ELF-1 (cell line): Measurements from ENCODE around the gene RIIAD1.

ENCODE experiments used
- DNase-seq: peaks from one replicate; pipeline ENCODE4 v3.0.0-alpha.2; 2016; ENCODE audit warnings: low read depth, low spot score

The RIIAD1 gene

DNA sequence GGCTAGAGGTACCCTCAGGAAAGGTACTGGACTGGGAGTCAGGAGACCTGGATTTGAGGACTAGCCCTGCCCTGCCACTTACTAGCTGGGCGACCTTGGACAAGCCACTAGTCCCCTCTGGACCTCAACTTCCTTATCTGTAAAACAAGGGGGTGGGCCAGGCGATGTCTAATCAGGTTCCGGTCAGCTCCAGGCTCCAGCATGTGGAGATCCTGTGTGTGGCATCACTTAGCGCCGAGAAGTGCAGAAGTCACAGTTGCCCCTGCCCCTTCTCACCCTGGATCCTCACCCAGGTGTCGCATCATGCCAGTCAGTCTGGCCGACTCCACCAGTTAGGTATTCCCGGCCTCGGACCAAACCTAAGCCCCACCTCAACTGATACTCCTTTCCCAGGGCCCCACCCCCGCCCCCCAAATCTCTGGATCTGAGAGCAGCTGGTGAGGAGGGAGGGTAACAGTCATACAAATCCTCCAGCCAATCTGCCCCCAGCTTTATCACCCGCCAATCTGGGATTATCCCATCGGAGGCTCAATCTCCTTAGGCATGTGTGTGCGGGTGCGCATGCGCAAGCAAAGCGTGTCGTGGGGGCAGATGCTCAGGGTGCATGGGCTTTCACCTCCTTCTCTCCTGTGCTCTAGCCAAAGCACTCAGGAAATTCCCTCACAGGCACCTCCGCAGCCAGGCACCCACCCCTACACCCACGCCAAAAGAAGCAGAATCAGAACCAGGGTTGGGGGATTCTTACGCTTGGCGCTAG is 10.1 kb upstream of the RIIAD1 start:
- DNase-seq, result no peak

DNA sequence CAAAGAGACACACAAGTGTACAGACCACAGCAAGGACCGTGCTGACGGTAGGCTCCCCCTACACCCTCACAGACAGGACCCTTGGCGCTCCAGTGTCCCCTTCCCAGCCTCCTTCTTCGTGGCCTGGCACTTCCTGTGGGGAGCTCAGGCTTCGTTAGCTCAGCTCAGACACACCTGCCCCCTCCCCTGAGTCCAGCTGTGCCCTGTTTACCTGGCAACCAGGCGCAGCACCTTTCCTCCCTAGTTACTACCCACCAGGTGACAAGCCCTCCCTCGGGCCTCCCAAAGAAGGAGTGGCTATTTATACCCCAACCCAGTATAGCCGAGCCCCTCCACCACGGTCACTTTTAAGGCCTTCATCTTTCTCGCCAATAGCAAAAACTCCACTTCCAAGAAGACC is 9.4 kb upstream of the RIIAD1 start:
- DNase-seq, result no peak

- no peak for DNase-seq
Observed at GRCh38 chr1:151713044-151713443, 8.3 kb upstream of the RIIAD1 start.

DNA sequence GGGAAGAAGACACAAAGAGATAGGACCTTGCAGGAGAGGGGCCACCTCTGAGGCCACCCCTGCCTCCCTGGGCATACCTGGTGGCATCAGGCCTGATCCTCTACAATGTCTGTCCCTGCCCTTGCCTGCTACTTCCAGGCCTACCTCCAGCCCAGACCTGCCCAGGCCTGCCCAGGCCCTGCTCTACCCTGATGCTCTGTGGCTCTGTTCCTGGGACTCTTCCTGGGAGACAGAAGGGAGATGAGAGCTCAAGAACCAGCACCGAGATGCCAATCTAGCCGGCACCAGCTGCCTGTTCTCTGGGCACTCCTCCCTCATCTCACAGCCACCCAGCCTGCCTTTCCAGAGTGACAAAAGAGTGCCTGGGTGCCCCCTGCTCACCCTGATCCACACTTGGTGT is 7.4 kb upstream of the RIIAD1 start:
- DNase-seq, result no peak

- no peak for DNase-seq
Observed at GRCh38 chr1:151714820-151715725, 6.2 kb upstream of the RIIAD1 start.

DNA sequence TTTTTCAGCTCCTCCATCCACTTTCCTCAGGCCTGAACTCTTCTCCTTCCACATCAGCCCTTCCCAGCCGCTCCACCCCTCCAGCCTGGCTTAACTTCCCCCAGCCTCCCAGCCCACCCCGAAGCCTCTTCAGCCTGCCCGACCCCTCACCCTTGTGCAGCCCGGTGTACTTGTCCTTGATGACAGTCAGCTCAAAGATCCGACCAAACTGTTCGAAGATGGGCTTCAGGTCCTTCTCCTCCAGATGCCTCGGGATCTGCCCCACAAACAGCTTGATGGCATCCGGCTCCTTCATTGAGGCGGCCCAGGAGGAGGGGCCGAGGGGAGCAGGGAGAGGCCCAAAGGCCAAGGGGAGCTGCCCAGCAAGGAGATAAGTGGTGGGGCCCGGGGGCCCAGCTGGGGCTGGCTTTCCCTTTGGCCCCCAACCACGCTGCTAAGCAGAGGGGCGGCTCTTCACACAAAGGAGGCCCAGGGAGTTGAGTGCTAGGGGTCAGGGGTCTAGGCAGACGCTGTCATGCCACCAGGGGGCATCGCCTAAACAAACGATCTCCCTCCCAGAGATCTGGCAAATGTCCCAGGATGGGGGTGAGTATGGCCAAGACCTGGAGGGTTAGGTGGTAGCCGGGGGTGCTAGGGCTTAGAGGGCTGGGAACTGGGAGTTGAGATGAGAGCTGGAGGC is 5.5 kb upstream of the RIIAD1 start:
- DNase-seq, result peak; percentile 78

- no peak for DNase-seq
Observed at GRCh38 chr1:151716405-151716762, 4.9 kb upstream of the RIIAD1 start.

DNA sequence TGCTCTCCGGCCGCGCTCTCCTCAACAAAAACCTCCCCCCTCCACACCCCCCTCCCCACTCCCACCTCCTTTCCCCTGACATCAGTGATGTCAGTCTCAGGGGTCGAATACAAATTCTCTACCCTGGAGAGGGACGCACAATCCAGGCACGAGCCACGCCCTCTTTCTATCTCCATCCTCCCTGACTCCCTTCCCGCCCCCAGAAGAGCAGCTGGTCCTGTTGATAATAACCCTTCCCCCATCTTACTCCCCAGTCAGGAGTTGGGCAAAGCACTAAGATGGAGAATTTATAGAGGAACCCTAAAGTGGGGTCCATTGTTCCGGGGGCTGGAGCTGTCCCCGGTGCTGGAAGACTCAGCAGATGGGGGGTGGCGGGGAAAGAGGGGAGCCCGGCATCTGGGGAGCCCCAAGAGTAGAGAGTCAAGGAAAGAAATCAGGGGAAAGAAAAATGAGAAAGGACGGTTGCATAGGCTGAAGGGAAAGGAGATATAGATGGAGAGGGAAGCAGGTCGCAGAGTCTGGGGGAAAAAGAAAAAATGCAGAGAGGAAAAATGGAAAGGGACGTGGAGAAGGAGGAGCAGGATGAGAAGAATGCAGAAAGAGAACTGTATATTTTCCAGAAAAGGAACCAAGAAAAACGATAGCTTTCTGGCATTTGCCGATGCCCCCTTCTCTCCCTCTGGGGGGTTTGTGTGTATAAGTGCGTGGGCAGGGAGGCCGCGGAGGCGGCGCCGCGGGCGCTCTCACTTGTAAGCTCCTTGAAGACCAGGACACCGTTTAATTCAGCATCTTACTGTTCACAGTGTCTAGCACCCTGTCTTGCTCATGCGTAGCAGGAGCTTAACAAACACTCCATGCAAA is 4.3 kb upstream of the RIIAD1 start, which contains the start of gene CELF3:
CELF3 (minus strand) TSS at position 33 of the 861 bp plus-strand sequence. CDS start 783 bp downstream, outside the sequence.
- peak; percentile 74 for DNase-seq

DNA sequence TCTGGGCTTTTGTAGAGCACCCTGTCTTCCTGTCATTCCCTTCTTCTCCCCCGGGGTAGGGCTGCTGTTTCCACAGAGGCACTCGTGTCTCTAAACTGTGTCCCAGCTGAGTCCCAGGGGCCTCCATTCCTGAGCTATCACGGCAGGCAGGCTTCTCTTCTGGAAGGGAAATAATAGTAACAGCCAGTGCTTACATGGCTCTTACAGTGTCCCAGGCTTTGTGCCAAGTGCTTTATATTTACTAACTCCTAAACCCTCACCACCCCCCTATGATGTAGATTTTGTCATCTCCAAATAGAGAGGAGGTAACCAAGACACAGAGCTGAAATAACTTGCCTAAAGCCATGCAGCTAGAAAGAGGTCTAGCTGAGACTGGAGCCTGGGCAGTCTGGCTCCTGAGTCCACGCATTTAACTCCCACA is 3.3 kb upstream of the RIIAD1 start:
- no peak for DNase-seq

GRCh38 chr1:151718666-151719065 is 2.7 kb upstream of the RIIAD1 start:
- DNase-seq, result no peak

- DNase-seq, result no peak
Observed at GRCh38 chr1:151720125-151720524, 1.2 kb upstream of the RIIAD1 start.

DNA sequence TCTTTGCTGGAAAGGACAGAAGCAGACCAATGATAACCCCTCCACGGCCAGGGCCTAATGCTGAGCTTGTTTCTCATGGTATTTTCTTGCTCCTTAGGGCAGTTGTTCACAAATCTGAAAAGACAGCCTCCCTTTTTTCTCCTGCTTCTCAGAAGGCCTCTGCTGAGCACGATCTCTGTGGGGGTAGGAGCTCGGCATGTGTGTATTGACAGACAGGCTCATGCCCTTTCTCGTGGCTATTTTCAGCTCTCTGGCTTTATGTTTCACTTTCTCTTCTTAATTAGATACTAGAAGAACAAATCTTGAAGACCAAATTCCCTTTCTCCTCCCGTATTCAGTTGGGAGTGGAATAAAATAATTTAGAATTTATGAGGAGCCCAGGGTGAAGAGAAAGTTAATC is 768 bp upstream of the RIIAD1 start:
- no peak for DNase-seq

DNA sequence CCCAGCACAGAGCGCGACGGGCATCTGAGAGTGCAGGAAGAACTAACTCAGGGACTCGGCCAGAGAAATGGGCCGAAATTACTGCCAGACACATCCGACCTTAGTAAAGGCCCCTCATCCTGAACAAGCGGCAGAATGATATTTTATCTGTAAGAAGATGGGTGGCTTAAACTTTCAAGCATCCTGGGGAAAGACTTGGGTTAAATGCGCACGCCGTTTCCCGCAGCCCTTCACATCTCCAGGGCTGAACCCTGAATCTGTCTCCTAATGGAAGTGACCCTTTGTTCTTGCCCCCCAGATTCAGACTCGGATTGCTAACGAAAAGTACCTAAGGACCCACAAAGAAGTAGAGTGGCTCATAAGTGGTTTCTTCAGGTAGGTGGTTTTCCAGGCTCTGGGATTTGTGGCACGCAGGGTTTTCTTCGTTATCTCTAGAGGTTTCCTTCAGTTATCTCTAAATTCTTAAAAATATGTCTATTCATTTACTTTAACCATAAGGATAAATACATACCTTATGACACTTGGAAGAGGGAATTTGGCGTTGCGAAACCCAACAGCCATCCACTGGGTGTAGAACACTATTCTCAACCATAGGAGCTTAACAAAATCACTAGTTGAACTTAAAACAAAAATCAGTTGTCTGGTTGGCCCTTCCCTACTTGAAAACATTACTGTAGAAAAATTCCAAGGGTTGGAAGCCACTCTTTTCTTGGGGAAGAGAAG is 627 bp downstream of the RIIAD1 start:
- DNase-seq, result no peak

- no peak for DNase-seq
Observed at GRCh38 chr1:151723726-151724370, 2.5 kb downstream of the RIIAD1 start.

DNA sequence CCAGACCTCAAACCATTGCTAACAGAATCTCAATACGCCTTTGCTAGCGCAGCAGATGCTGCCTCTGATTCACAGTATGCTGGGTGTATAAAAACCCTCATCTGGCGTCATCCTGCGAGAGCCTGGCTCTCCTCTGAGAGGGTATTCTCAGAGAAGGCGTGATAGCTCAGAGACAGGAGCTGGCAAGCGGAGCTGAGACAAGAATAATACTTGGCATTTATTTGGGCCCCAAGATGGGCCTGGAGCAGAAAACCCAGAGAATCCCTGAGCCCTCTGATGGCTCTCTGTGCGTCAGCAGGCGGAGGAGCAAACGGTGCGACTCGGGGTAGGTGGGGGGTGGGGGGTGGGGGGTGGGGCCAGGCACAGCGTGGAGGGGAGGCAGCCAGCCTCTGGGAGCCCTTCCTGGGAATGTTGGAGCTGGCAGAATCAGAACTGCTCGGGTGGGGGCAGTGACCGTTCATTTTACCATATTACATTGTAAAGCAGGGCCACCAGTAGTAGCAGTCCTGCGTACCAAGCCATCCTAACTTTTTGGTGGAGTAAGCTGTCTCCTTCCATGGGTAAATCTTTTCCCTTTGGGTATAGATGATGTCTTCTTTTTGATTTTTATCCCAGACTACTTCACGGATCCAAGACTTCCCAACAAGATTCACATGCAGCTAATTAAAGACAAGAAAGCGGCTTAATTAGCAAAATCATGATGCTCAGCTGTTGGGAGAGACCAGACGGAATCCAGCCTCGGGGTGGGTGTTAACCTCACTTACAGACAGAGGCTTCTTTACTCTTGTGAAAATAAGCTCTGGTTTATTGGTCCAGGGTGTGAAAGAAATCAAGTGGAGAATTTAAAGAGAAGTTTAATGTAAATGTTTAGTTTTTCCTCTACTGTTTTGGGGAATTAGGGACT is 7.1 kb downstream of the RIIAD1 start:
- DNase-seq, result no peak

- DNase-seq, result no peak
Observed at GRCh38 chr1:151729157-151729965, 8.0 kb downstream of the RIIAD1 start.

DNA sequence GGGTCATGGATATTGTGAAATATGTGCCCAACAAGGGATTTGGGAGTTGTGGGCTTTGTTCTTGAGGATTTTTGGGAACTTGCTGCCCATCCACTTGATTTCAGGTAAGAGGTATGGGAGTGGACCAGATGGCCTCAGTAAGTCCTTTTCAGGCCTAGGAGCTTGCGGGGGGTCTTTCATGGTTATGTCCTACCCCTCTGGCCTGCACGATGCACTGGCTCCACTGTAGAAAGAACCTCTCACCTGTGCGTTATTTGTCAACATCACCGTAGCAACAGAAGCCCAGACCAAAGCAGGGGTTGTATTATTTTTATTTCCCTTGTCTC is 8.6 kb downstream of the RIIAD1 start:
- no peak for DNase-seq

- no peak for DNase-seq
Observed at GRCh38 chr1:151733126-151733525, 11.8 kb downstream of the RIIAD1 start.
